Anterior cingulate cortex (tissue), 58 donors: Measurements from ENCODE around the gene CPEB2.

ENCODE experiments used
- DNase-seq, 58 donors: peaks; one replicate each; lab custom pipeline; 2025; lab: John Stamatoyannopoulos, UW

The CPEB2 gene

GRCh38 chr4:15007201-15007600, 4.9 kb downstream of the CPEB2 start:
- DNase-seq: peak in 3 of 58 donors; percentile 0 to 8 (median 3)

GRCh38 chr4:15010038-15010585, 7.8 kb downstream of the CPEB2 start:
- no peak for DNase-seq

- DNase-seq: no peak
These were observed 8.9 kb downstream of the CPEB2 start for GRCh38 chr4:15011166-15011565.

GRCh38 chr4:15012017-15012788, 9.9 kb downstream of the CPEB2 start:
- DNase-seq: no peak

GRCh38 chr4:15013585-15013984, 11.3 kb downstream of the CPEB2 start:
- no peak for DNase-seq

- no peak for DNase-seq
These were observed 12.9 kb downstream of the CPEB2 start for GRCh38 chr4:15015170-15015569.

GRCh38 chr4:15018361-15018760, 16.1 kb downstream of the CPEB2 start:
- DNase-seq: no peak

GRCh38 chr4:15020502-15021286, 18.4 kb downstream of the CPEB2 start:
- DNase-seq: peak in 3 of 58 donors; percentile 4 to 20 (median 14)

GRCh38 chr4:15021311-15021710, 19.0 kb downstream of the CPEB2 start:
- peak in 1 of 58 donors; percentile 18 for DNase-seq

GRCh38 chr4:15021946-15022345, 19.7 kb downstream of the CPEB2 start:
- DNase-seq: no peak

GRCh38 chr4:15024386-15024785, 22.1 kb downstream of the CPEB2 start:
- DNase-seq: no peak

GRCh38 chr4:15025693-15026092, 23.4 kb downstream of the CPEB2 start:
- no peak for DNase-seq

GRCh38 chr4:15027921-15028435, 25.7 kb downstream of the CPEB2 start:
- no peak for DNase-seq

GRCh38 chr4:15031197-15031596, 28.9 kb downstream of the CPEB2 start:
- DNase-seq: no peak

- DNase-seq: no peak
These were observed 29.9 kb downstream of the CPEB2 start for GRCh38 chr4:15031993-15032675.

GRCh38 chr4:15034071-15034764, 31.9 kb downstream of the CPEB2 start:
- DNase-seq: no peak

- DNase-seq: no peak
These were observed 32.9 kb downstream of the CPEB2 start for GRCh38 chr4:15035159-15035558.

GRCh38 chr4:15037923-15038541, 35.8 kb downstream of the CPEB2 start:
- DNase-seq: no peak

GRCh38 chr4:15040916-15041463, 38.7 kb downstream of the CPEB2 start:
- DNase-seq: no peak
